GOT3 (cell line): Measurements from ENCODE around the gene DIABLO.
"Not testable (repeated sequence)": the region's sequence is repeated elsewhere in the genome, so short reads cannot be mapped to it uniquely, and the experiment has no call there.

ENCODE experiments used
- DNase-seq: peaks from one replicate; lab custom pipeline; 2025; ENCODE audit warnings: mixed read lengths; lab: John Stamatoyannopoulos, UW

Gene DIABLO

DNA sequence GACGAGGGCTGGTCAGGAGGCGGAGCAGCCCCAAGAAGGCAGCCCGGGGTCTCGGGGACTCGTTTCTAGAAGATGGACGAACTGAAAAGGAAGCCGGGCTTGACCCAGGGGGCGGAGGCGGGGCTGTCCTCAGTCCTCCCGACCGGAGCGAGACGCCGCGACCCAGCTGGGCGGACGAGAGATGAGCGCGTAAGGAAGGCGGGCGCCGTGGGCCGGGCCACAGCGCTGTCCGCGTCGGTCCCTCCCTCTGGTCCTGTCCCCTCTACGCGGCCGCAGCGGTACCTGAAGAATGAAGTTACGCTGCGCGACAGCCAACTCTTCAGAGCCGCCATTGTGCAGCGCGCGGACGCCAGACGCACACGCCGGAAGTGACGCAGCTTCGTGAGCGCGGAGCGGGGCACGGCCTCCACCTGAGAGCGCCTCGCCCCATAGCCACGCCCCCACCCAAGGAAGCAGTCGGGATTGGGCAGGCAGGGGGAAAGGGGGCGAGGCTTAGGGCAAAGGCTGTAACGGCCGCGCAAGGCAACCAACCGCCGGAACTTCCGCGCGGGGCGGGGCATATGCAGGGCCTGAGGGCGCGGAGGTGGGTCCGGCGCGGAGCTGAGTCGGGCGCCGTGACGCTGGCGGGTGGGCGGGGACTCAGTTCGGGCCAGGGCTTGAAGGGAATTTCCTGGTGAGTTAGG is at the start of gene DIABLO:
Gene DIABLO (minus strand): TSS at position 370 of the 683 bp plus-strand sequence. CDS start 38 bp downstream, at position 332.
- peak; percentile 99 for DNase-seq

DNA sequence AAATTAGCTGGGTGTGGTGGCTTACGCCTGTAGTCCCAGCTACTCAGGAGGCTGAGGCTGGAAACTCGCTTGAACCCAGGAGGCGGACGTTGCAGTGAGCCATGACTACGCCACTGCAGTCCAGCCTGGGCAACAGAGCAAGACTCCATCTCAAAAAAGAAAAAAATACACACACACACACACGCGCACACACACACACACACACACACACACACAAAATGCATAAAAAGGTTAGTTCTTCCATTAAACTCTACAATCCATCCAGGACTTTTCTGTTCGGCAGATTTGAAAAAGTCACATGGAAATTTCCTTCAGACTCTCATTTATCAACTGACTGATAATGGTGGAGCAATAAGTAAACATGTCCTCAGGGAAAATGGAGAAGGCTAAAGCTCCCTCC is 49.6 kb upstream of the DIABLO start:
- no peak for DNase-seq

DNA sequence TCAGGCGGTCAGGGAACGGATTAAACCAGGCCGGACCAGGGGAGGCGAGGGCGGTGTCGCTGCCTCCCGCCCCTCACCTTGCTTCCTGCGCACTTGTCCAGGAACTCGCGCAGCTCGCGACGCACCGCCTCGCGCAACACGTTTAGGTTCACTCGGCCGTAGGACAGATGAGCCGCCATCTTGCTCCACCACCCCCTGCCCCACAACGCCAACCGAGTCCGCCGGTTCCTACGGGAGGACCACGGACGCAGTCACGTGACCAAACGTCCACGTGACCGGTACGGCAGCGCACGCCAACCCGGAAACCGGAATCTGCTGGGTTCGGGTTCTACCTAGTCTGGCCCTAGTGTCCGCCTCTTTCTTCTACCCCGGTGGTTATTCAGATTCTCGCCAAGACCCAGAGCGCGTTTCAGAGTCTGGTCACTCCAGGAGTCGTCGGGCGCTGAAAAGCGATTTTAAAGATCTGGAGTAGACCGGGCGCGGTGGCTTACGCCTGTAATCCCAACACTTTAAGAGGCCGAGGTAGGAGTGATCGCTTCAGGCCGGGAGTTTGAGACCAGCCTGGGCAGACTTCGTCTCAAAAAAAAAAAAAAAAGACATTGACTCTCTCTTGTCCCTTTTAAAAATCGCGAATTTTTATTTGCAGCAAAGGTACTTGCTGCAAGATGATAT is 40.5 kb upstream of the DIABLO start, which contains the start of gene VPS33A:
Gene VPS33A (minus strand): TSS at position 265 of the 672 bp plus-strand sequence. CDS start 86 bp downstream, at position 179.
- DNase-seq = peak; percentile 82

DNA sequence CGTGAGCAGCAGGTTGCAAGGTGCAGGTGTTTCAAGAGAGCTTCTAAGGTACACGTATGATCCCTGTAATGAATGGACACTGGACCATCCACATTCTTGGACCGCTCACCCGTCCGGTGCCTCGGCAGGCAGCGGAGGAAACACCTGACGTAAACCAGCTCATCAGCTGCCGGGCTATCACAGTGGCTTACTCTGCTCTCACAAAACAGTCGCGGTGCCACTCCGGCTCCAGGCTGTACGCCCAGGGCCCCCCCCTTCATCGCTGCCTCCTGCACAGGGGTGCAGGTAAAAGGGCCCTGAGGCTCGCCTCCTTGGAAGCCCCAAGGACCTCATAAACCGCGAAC is 40.0 kb upstream of the DIABLO start:
- DNase-seq = no peak

DNA sequence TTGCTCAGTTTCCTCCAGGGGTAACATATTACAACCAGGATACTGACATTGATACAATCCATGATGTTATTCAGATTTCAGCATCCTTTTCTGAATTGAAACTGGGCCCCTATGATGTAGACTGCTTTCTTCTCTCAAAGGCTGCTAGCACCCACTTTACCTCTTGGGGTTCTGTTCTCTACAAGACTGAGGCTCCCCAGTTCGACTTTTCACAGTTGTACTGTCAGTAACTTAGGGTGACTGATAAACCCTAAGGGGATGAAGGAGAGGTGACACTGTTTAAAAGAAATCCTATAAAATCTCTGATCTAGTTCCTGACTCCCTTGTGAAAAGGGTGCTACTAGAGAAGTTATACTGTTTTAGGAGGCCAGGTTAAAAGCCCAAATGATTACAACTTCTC is 39.6 kb upstream of the DIABLO start:
- DNase-seq = no peak

DNA sequence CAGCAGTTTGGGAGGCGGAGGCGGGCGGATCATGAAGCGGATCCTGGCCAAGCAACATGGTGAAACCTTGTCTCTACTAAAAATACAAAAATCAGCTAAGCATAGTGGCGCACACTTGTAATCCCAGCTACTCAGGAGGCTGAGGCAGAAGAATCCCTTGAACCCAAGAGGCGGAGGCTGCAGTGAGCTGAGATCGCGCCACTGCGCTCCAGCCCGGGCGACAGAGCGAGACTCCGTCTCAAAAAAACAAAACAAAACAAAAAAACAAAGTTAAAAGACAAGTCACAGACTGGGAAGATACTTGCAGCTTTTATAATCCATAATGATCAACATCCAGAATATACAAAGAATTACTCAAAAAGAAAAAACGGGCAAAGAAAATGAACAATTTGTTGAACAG is 34.9 kb upstream of the DIABLO start:
- DNase-seq = not testable (repeated sequence)

DNA sequence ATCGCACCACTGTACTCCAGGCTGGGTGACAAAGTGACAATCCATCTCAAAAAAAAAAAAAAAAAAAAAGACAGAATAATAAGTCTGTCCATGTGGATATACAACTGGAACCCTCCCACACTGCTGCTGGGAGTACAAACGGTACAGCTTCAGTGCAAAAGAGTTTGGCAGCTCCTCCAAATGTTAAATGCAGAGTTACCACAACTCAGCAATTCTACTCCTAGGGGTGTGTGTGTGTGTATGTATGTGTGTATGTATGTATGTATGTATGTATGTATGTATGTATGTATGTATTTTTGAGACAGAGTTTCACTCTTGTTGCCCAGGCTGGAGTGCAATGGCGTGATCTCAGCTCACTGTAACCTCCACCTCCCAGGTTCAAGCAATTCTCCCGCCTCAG is 33.1 kb upstream of the DIABLO start:
- DNase-seq = not testable (repeated sequence)

DNA sequence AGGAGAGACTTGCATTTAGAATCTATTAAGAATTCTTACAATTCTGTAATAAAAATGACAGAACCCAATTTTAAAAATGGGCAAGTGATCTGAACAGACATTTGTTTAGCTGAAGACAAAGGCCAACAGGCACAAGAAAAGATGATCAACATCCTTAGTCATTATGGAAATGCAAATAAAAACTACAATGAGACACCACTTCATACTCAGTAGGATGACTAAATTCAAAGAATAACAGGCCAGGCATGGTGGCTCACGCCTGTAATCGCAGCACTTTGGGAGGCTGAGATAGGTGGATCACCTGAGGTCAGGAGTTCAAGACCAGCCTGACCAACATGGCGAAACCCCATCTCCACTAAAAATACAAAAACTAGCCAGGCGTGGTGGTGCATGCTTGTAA is 32.6 kb upstream of the DIABLO start:
- not testable (repeated sequence) for DNase-seq

DNA sequence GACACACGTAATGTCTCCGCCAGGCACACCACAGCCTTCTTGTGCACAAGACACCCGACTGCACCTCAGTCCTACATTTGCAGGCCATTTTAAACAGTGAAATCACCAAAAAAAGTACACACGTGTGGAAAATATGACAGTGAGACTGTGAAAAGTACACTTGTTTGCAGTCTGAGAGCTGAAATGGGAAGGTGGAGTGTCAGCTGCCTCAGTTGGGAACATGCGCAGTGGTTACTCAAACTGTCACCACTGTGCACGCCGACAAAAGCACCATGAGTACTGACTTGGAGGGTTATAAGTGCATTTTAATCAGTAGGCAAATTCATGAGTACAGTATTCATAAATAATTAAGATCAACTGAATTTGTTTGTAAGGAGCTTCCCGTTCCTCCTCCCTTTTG is 24.7 kb upstream of the DIABLO start:
- DNase-seq = no peak

DNA sequence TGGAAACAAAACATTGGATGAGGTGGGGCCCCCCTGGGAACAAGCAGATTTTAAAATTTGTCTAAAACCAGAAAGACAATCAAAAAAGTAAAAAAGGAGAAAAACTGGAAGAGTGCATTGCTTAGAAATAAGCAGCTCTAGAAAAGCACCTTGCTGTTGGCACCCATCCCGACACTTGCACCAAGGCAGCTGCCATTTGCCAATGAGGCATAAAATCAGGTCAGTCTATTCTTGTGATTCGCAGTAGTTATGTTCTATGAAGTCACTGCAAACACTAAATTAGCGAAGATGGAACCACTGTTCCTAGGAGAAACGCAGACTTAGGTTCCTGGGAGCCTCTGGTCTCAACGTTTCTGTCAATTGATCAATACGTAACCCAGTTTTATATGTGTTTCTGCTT is 24.2 kb upstream of the DIABLO start:
- DNase-seq = no peak

DNA sequence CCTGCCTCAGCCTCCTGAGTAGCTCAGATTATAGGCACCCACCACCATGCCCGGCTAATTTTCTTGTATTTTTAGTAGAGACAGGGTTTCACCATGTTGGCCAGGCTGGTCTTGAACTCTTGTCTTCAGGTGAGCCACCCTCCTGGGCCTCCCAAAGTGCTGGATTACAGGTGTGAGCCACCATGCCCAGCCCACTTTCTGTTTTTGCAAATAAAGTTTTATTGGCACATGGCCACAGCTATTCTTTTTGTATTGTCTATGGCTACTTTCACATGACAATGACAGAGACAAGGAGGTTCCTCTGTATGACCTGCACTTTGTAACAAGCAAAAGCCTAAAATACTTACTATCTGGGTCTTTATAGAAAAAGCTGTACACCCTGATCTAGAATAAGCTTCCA is 19.7 kb upstream of the DIABLO start:
- DNase-seq = no peak

DNA sequence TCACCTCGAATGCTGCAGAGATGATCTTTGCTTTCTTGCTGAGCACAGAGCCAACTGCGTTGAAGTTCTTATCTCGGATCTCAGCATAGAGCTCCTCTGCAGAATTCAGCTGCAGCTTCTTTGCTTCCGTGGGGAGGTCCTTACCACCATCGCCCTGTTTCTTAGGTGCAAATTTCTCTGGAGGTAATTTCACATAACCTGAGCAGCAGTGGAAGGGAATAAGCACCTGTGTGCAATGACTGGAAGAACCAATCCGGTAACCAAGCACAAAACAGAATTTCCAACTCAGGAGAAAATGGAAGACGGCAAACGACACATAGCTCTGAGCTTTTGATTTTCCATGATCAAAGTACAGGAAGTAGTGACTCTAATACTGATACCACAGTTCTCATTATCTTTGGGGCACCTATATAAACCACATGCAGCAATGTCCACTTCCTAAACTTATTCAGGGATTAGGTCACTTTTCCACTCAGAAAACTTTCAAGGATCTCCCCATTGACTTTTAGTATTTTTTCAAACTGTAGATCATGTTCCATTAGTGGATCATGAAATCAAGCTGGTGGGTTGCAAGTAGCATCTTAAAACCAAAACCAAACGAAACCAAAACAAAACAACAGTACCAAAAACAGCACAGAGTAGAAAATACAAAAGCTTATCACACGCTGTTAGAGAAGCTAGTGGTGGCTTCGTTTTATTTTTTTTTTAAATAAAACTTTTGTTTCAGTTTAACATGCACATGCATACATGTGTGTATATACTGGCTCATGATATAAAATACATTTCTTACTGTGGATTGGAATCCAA is 18.9 kb upstream of the DIABLO start:
- DNase-seq = no peak

DNA sequence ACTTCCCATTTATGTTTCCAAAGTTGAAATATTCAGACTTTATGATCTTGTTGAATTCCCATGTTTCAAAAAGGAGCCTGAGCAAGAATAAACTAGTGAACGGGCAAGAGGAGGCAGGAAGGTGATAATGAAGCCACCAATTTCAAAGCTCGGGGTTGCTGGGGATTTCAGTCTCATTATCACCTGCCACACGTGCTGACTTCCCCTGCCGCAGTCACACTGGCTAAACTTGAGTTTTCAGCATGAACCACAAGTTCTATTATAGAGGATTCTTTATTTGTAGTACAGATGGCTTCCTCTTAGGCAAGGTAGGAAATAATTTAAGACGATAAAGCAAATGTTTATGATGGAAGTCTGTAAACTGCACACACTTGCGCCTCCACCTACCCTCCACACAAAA is 18.1 kb upstream of the DIABLO start:
- DNase-seq = no peak

DNA sequence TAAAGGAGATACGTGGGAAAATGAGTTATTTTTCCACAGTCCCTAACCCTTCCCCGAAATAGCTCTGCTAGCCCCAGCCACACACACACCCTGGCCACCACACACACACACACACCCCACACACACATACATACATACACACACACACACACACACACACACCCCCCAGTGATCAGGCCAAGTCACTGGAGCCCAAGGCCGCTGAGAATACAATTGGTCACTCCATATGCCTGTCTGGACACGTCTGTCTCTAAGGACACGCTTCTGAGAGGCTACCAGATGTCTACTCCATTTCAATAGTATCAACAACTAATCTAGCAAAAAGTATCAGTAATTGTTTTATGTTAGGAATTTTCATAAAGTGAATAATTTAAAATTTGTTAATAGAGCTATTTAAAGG is 13.0 kb upstream of the DIABLO start:
- DNase-seq = no peak

DNA sequence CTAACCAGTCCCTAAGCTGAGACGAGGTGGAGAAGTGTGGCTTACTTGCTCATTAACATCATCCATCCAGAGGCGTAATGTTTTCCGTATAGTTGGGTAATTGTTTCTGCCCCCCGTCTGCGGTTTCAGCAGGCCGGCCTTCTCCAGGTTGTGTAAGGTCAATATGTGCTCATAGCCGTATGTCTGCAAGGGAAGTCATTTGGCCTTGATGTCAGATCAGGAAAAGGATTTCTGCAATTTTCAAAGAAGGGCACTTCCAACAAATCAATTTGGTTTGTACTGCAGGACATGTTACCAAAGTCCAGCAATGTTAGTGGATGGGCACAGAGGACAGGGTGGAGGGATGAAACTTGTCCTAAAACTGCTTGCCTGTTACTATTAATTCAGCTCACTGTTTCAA is 9.9 kb upstream of the DIABLO start:
- no peak for DNase-seq

DNA sequence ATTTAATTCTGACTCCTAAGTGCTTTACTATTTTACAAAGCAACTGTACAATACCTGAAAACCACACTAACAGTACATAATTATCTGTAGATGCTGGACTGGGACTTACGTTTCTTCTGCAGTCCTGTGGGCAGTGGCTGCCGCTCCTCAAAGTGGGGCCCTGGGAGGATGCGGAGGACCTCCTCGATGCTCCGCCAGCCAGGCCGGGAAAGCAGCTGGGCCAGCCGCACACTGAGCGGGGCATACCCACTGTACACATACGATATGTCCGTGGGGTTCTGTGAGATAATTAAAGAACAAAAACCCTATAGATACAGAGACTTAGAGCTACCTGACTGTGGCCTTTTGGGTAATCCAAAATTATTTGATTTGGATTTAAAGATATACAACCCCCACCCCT is 6.8 kb upstream of the DIABLO start:
- no peak for DNase-seq

DNA sequence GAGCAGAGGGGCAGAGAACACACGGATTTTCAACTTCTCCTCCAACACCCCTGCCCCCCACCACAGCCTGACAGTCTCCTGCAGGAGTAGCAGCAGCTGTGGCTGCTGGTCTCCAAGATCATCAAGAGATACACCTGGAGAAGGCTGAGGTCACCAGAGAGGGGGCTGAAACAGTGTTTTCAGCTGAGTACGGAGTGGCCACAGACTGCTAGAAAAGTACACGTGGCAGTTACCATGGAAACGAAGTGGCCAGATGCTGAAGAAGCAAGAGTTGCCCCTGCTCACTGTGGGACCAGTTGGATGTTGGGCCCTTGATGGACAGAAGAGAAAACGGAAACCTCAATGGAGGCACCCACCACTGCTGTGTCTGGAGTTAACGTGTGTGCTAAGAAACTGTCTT is 4.9 kb upstream of the DIABLO start:
- DNase-seq = no peak

DNA sequence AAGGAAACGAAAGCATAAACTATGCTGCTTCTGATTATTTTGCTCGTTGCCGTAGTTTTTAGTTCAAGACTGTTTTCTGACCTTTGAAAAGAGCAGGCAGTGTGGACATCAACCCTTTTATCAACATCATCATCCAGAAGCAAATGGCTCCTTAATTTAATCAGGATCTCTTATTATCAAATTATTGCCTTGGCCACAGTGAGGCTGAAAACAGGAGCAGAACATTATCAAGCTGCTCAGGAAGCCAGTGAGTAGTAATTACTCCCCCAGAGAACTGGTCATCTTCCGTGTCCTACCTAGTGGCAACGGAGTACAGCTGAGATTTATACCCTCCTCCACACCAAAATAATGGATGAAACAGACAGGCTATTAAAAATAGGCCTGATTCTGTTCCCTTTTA is 2.2 kb upstream of the DIABLO start:
- no peak for DNase-seq

DNA sequence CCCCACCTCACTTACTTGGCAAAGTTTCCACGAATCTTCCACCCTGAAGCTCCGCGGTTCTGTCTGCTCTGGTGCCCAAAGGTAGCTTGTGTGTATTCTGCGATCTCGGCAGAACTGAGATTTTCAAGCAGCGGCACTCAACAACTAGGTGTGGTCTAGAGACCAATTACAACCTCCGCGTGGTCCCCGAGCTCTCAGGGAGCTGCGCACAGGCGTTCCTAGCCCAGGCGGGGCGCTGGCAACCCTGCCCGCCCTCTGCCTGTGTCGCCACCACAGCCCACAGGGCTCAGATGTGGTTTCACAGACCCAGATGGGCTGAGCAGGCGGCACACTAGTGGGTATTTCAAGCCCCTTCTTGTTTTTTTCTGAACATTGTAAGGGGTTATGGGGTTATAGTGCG is 1.5 kb upstream of the DIABLO start:
- DNase-seq = no peak

DNA sequence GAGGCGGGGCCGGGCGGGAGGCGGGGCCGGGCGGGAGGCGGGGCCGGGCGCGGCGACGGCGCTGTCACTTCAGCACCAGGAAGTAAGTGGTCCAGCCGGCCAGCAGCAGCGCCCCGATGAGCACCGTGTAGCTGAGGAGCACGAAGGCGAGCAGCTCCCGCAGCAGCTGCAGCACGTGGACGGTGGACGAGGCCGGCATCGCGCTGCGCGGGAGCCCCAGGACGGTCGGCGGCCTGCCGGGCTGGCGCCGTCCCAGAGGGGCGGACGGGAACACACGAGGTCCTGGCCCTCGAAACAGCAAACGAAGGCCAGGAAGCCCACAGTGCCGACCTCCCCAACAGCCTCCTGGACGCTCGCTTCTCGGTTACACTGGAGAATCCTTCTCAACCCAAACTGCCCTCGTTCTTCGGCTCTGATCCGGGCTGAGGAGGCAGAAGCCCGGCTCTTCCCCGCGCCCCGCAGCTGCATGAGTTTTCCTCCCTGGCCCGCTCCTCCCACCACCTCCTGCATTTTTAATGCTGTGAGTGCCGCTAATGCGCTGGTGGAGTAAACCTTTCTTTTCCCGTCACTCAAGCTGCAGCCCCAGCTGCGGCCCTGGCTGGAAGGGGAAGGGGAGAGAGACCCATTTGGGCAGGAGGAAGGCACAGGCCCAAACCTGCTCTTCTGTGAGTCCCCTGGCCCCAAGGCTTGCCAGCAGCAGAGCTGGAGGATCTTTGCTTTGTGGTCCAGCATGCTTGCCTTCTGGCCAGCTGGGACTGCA is 694 bp upstream of the DIABLO start:
- DNase-seq = no peak

DNA sequence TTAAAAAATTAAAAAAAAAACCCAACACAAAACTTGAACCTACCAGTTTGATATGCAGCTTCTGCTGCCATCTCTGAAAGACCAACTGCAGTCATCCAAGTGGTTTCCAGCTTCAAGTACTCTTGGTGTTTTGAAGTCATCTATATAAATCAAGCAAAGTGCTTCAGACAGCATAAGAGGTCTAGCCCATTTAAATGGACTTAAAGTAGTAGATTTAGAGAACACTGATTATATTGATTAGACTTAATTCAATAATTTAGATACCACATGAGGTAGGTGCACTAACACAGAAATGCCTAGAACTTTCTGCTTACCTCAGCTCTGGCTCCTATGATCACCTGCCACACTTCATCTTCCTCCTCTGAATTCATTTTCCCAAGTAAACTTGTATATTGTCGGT is 9.4 kb downstream of the DIABLO start:
- DNase-seq = no peak

DNA sequence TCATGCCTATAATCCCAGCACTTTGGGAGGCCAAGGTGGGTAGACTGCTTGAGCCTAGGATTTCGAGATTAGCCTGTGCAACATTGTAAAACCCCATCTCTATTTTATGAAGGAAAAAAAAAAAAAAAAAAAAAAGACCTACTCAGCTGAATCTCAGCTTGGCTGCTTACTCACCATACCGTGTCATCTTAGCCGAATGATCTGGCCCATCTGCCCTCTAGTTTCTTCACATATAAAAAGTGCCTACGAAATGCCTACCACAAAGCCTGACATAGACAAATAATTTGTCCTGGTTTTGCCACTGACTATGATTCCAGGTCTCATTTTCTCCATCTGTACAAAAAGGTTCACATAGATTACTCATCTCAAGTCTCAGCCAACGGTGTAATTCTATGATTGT is 10.1 kb downstream of the DIABLO start:
- DNase-seq = no peak
